G401.6 (cell line): ENCODE results near the gene CREB3L1.
"Not testable (repeated sequence)": the region's sequence is repeated elsewhere in the genome, so short reads cannot be mapped to it uniquely, and the experiment has no call there.

Experiments used
- FAIRE-seq: peaks from 2 replicates; lab custom pipeline; 2012; peaks lifted over from hg19 to GRCh38; lab: Jason Lieb, UNC

The CREB3L1 gene

DNA sequence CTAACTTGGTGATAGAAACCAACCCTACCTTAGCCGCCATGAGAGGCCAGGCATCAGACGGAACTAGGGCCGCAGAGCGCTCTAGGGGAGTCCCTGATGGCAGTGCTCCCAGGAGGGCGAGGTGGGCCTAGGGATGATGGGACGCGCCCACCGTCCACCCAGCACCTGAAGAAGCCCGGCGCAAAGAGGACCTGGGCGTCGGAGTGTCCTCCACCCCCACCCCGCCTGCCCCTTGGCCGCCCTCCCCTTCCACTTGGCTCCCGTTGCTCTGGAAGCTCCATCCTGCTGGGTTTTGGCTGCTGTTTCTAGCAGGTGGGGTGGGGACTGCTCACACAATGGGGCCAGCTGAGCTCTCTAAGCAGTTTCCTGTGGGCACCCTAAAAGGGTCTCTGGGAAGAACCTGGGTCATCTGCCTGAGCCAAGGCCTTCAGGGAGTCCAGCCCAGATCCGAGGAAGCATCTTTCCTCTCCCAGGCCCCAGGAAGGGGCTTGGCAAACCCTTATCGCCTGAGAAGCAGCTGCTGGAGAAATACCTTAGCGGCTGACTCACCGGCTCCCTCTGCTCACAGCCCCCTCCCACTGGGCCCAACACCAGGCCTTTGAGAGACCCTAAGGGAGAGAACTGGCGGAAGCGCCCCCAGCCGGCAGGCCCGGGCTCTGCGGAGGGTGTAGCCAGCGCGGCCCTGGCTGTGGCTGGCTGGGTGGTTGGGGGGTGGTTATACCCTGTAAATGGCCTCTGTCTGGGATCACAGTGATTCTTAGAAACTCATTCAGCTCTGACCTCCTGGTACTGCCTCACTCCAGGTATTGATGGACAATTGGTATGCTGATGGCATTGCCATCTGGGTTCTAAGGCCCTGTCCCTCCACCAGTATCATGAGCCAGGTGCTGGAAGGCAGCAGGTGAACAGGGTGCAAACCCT is 19.3 kb downstream of the CREB3L1 start:
- peak; percentile 59 for FAIRE-seq

DNA sequence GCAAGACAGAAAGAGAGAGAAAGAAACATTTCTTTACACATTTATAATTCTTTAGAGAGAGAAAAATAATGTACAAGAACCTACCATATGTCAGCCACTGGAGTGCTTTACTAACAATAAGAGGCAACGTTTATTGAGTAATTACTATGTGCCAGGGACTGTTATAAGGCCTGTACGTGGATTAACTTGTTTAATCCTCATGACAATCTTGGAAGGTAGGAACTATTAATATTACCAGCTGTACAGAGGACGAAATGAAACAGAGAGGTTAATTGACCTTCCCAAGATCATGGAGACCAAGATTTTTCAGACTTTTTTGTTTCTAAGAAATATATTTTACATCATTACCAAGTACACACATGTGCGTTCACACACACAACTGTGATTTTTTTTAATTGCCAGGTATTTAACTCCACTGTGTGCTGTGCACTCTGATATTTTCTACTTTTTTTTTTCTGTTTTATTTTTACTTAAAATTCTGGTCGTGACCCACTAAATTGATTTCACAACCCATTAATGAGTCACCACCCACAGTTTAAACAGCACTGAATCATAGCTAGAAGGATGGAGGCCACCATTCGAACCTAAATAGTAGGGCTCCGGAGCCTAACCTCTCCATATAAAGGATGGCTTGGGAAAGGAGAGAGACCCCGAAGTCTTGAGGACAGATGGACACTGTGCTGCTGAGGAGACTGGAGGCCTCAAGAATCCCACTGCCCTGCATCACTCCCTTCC is 21.4 kb downstream of the CREB3L1 start:
- FAIRE-seq, result no peak

DNA sequence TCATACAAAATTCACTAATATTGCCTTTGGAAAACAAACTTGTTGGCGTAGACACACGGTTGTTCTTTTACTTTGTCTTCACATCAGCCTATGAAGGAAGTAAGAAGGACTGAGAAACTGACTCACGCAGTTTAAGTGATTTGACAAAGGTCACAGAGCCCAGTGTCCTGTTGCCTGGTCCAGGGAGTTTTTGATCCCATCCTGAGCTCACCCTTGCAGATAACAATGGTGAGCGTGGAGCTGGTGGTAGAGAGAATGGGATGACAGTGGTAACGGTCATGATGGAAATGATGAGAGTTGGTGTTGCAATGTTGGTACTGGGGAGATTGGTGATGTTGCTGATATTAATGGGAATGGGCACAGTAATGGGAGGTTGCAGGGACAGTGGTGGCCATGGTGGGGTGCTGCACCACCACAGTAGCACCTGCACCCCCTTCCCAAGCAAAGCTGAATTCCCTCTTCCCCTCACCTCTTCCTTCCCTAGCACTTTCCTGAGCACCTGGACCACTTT is 22.0 kb downstream of the CREB3L1 start:
- FAIRE-seq, result no peak

DNA sequence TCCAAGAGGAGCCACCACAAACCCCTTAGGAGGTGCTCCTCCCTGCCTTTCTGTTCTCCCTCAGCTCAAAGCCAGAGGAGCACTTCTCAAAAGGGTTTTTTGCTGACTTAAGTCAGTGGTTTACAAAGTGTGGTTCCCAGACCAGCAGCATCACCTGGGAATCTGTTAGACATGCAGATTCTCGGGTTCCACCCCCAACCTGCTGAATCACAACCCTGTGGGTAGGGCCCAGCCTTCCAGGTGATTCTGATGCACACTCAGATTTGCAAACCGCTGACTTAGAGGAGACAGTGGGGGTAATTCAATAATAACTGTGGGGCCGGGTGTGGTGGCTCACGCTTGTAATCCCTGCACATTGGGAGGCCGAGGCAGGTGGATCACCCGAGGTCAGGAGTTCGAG is 22.8 kb downstream of the CREB3L1 start:
- FAIRE-seq, result no peak

DNA sequence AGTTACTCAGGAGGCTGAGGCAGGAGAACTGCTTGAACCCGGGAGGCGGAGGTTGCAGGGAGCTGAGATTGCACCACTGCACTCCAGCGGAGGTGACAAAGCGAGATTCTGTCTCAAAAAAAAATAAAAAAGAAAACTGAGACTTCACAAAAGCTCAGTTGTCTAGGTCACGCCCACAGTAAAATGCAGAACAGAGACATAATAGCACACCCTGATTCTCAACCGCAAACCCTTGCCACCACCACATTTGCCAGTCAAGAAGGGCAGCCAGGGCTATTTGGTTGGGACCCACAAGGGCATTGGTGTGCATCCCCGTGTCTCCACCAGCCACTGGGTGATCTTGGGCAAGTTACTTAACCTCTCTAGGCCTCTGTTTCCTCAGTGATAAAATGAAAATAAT is 25.4 kb downstream of the CREB3L1 start:
- FAIRE-seq, result no peak

DNA sequence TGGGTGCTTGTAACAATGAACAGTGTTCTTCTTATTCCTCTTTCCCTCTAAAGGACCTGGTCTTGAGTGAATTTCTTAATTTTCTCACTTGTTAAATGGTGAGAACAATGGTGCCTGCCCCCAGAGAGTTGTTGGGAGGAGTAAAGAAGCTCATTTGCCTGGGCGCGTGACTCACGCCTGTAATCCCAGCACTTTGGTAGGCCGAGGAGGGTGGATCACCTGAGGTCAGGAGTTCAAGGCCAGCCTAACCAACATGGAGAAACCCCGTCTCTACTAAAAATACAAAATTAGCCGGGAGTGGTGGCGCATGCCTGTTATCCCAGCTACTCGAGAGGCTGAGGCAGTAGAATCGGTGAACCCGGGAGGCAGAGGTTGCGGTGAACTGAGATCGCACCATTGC is 26.6 kb downstream of the CREB3L1 start:
- not testable (repeated sequence) for FAIRE-seq

DNA sequence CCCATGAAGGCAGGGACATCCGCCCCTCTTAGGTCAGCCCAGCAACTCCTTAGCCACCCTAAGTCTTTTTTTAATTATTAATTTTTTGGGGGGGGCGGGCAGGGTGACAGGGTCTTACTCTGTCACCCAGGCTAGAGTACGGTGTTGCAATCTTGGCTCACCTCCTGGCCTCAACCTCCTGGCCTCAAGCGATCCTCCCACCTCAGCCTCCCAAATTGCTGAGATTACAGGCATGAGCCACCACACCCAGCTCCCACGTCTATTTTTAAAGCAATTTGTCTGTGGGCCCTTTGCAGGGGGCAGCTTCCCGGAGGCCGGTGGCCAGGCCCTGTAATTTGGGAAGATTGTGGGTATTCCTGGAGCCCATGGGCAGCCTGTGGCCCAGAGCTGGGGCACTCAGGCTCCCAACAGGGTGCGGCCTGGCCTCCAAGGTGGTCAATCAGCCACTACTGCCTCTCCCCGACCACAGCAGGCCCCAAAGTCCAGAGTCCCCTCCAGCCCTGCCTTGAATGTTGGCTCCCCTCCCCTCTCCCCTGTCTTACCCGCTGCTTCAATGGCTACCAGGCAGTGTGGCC is 27.2 kb downstream of the CREB3L1 start:
- FAIRE-seq, result no peak

DNA sequence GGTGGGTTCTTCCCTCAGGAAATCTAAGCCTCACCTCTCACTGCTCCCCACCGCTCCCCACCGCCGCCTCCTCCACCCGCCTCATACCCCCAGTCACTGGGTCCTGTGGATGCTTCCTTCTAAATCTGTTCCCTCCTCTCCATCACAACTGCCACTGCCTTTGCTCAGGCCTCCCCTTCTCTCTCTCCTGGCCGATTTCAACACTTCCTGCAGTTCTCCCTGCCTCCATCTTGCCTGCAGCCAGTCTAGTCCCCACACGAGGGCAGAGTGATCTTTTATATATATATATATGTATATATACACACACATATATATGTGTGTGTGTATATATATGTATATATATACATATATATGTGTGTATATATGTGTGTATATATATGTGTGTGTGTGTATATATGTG is 27.8 kb downstream of the CREB3L1 start:
- no peak for FAIRE-seq

DNA sequence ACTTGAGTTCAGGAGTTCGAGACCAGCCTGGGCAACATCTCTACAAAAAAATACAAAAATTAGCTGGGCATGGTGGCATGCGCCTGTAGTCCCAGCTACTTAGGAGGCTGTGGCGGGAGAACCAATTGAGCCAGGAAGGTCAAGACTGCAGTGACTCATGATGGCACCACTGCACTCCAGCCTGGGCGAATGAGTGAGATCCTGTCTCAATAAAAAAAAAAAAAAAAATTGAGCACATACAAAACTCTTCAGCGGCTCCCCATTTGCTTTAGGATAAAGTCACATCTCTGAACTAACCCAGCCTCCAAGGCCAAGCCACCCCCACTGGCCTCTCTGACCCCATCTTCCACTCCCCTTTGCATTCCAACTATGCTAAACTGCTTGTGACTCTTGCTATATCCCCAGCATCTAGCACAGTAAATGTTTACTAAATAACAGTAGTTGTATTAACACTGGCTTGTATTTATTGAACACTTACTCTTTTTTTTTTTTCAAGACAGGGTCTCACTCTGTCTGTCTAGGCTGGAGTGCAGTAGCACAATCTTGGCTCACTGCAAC is 28.9 kb downstream of the CREB3L1 start:
- no peak for FAIRE-seq

DNA sequence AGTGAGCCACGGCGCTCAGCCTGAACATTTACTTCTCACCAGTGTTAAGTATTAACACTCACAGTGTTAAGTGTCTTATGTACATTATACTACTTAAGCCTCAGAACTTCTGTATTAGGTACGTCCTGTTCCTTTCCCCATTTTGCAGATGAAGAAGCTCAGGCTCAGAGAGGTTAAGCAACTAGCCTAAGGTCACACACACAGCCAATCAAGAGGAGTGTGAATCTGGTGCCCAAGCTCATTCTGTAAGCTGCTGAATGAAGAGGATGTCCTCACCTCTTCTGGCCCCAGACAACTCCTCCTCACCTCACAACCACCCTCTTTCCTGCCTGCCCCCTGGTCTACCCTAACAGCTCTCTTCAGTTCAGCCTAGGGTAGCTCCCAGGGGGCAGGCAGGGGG is 29.9 kb downstream of the CREB3L1 start:
- no peak for FAIRE-seq

DNA sequence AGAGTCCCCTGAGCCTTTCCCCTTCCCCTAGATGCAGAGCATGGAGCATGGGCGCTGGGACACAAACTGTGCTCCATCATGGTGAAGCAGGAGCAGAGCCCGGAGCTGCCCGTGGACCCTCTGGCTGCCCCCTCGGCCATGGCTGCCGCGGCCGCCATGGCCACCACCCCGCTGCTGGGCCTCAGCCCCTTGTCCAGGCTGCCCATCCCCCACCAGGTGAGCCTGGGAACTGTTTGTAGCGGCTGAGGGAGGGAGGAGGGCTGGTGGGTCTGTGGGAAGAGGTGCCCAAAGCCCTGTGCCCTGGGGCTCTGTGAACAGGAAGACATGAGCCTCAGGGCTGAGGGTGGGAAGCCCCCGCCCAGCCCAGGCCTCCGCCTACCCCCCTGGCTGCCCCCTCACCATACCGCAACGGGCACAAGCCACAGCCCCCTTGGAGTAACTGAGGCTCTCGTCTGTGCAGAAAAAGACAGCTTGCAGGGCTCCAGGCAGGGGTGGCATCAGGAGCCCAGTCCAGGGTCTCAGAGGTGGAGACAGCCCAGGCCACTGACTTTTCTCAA is 30.4 kb downstream of the CREB3L1 start:
- FAIRE-seq, result no peak

DNA sequence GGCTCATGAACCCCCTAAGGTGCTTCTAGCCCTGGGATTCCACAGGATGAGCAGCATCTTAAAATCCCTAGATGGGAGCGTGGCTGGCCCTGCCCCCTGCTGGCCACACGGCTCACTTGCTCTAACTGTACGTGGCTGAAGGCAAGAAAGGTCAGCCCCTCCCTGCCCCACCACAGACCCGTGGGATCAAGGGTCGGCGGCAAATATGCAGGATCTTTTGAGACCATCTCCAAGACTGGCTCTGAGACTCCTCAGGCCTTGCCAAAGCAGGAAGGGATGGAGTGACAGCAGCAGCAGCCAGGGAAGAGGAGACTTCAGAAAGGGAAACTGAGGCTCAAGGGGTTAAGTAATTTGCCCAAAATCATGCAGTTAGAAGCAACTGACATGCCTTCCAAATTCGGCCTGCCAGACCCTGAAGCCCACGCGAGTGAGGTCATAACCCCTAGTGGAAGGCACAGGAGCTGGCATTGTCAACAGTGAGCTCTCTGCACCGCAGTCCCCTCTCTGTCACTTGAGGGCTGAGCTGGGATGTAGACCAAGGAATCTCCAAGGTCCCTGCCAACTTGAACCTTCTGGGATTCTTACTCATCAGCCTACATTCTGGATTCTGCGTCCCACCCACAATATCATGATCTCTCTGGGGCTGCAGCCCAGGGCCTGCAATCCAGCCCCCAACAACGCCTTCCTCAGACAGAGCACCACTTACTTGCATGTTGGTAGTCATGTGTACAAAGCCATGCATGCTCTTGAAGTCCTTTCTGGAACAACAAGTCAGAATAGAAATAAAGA is 31.4 kb downstream of the CREB3L1 start:
- FAIRE-seq, result no peak

DNA sequence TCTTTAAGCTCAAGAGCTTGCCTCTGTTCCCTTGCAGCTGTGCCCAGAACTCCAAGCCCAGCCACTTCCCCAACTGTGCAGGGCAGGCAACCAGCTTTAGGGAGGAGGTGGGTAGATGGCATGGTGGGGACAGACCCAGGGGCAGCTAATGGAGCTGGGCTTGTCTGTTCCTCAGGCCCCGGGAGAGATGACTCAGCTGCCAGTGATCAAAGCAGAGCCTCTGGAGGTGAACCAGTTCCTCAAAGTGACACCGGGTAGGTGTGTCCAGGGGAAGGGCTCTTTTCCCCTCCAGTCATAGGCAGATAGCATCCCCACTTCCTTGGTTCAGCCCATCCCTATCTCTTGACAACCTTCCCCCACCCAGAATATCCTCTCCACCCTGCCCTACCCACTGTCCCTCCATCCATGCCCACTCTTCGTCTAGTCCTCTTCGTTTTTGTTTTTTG is 32.4 kb downstream of the CREB3L1 start:
- FAIRE-seq, result no peak

DNA sequence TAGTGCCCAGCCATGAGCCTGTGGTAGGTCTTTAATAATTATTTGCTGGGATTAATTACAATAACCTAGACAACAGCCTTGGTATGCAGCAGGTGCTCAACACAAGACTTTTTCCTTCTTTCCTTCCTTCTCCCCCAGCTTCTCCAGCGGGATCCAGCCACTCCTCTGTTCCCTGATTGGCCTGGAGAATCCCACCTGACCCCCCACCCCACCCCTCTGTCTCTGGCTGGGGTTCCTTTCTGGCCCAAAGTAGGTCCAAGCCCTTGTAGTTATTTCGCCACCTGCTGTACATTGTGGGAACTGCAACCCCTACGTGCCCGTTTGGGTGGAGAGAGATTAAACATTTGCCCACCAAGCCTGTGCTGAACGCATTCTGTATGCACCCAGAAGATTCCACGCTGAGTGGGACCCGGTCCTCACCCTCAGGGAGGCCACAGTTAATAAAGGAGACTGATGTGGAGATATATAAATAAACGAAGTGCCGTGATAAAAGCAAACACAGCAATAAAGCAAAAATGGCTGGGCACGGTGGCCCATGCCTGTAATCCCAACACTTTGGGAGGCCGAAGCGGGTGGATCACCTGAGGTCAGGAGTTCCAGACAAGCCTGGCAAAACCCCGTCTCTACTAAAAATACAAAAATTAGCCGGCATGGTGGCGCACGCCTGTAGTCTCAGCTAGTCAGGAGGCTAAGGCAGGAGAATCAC is 37.7 kb downstream of the CREB3L1 start:
- peak; percentile 85 for FAIRE-seq

DNA sequence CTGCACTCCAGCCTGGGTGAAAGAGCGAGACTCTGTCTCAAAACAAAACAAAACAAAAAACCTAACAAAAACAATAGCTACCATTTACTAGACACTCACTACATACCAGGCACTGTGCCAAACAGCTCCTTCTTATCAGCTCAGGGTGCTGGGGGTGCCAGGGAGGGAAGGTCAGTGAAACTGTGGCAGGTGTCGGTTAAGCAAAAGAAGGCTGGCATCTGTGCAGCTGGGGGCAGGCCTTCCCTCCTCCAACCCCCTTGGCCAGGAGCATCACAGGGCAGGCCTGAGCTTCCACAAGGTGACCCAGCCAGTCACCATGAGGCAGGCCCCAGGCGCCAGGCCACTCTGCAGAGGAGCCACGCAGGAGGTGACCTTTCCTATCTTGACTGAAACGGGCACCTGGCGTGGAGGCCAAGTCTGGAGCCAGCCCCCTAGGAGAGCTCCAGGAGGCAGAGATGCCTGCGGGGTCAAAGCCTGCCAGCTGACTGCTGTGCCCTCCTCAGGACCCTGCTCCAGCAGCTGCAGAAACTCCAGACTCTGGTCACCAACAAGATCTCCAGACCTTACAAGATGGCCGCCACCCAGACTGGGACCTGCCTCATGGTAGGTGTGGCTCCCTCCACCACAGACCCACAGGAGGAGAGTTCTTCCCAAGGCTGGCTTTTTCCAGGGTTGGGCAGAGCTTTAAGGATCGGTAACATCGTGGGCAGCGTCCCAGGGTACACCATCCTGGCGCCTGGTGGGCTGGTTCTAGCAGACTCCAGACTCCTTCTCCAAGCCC is 38.5 kb downstream of the CREB3L1 start:
- no peak for FAIRE-seq

DNA sequence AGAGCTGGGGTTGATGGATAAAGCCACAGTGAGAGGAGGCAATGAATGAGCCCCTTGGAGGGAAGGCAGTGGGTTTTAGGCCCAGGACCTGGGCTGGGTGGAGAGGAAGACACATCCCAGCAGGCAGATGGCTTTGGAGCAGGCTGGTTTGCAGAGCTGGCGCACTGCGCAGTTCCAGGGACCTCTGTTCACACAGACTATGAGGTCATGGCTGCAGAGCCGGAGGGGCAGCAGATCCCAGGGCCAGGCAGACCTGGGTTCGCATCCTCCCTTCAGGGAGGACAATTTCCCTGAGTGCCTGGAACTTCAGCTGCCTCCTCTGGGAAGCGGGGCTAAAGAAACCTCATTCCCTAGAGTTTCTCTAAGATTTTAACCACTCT is 41.6 kb downstream of the CREB3L1 start:
- no peak for FAIRE-seq

DNA sequence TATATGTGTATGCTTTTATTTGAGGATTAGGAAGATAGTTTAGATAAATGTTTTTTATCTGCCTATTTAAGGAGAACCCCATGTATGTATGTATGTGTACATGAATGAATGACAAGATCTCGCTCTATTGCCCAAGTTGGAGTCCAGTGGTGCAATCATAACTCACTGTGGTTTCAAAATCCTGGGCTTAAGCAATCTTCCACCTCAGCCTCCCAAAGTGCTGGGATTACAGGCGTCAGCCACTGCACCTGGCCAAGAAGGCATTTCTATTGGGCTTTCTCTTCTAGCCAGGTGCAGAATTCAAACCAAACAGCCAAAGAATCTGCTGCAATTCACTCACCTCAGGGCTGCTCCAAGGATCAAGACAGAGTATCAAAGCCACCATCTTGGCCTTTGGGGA is 44.3 kb downstream of the CREB3L1 start:
- no peak for FAIRE-seq

DNA sequence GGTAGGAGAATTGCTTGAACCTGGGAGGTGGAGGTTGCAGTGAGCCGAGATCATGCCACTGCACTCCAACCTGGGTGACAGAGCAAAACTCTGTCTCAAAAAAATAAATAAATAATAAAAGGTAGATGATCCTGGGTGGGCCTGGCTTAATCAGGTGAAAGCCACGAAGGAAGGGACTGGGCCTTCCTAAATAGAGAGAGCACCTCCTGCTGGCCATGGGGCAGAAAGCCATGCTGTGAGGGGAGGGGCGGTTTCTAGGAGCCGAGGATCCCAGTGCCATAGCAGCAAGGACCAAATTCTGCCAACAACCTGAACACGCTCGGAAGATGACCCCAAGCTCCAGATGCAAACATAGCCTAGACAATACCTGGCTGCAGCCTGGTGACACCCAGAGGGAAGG is 45.3 kb downstream of the CREB3L1 start:
- no peak for FAIRE-seq

DNA sequence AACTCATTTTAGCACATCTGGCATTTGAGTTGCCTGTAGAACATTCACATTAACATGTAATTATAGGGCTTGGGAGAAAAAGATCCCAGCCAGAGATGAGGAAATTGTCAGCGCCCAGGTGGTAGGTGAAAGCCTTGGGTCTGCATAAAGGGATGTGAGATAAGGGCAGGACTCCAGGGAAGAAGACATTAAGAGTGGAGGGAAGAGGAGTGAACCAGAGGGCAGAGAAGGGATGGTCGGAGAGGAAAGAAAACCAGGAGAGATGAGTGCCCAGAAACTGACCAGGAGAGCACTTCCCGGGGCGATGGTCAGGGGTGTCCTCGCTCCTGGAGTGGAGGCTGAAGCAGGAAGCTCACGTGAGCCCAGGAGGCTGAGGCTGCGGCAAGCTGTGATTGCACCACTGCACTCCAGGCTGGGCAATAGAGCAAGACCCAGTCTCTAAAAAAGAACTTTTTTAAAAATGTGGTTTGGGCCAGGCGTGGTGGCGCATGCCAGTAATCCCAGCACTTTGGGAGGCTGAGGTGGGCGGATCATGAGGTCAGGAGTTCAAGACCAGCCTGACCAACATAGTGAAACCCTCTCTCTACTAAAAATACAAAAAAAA is 49.5 kb downstream of the CREB3L1 start:
- FAIRE-seq, result no peak

DNA sequence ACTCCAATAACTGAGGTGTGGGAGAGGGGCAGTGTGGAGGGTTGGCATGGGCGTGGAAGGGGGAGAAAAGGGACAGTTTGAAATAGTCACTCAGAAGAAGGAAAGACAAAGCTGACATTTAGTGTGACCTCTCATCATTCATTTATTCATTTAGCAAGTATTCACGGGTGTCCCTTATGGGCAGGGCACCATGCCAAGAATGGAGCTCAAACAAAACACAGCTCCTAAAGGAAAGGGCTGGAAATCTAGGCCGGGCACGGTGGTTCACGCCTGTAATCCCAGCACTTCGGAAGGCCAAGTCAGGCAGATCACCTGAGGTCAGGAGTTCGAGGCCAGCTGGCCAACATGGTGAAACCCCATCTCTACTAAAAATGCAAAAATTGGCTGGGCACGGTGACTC is 50.4 kb downstream of the CREB3L1 start:
- FAIRE-seq, result no peak
